ENCODE data around the gene ENDOG.
"Not testable (repeated sequence)": the region's sequence is repeated elsewhere in the genome, so short reads cannot be mapped to it uniquely, and the experiment has no call there.

ENDOG gene

GRCh38 chr9:128818099-128818838, at the start of gene ENDOG:
Gene ENDOG (plus strand): TSS chr9:128818500. CDS start chr9:128818685, 185 bp downstream.
- DNase-seq (ENCODE audit: low read depth in 2 of 2) = peak; percentile 94 to 95

GRCh38 chr9:128768606-128769005, 49.7 kb upstream of the ENDOG start:
- no peak for DNase-seq (ENCODE audit: low read depth in 2 of 2)

- no peak for DNase-seq (ENCODE audit: low read depth in 2 of 2)
Measured at GRCh38 chr9:128770286-128771030, 47.8 kb upstream of the ENDOG start.

GRCh38 chr9:128771094-128771721, 47.1 kb upstream of the ENDOG start:
- DNase-seq (ENCODE audit: low read depth in 2 of 2) = no peak

GRCh38 chr9:128771745-128772519, 46.4 kb upstream of the ENDOG start, which contains the start of gene ZER1:
Gene ZER1 (minus strand): TSS chr9:128771927. CDS start chr9:128755565, 16,362 bp downstream.
- DNase-seq (ENCODE audit: low read depth in 2 of 2) = peak; percentile 85 to 92

- DNase-seq (ENCODE audit: low read depth in 2 of 2) = no peak
Measured at GRCh38 chr9:128773049-128773448, 45.3 kb upstream of the ENDOG start.

- DNase-seq (ENCODE audit: low read depth in 2 of 2) = no peak
Measured at GRCh38 chr9:128774804-128775203, 43.5 kb upstream of the ENDOG start.

GRCh38 chr9:128780093-128780492, 38.2 kb upstream of the ENDOG start:
- not testable (repeated sequence) for DNase-seq (ENCODE audit: low read depth in 2 of 2)

- no peak for DNase-seq (ENCODE audit: low read depth in 2 of 2)
Measured at GRCh38 chr9:128781187-128782070, 36.9 kb upstream of the ENDOG start.

- no peak for DNase-seq (ENCODE audit: low read depth in 2 of 2)
Measured at GRCh38 chr9:128782669-128783068, 35.6 kb upstream of the ENDOG start.

- DNase-seq (ENCODE audit: low read depth in 2 of 2) = no peak
Measured at GRCh38 chr9:128785427-128785826, 32.9 kb upstream of the ENDOG start.

- DNase-seq (ENCODE audit: low read depth in 2 of 2) = peak; percentile 78 to 86
Measured at GRCh38 chr9:128786681-128787601, 31.4 kb upstream of the ENDOG start, which contains the start of gene TBC1D13. Gene TBC1D13 (plus strand): TSS chr9:128787253. CDS start chr9:128787354, 101 bp downstream.

GRCh38 chr9:128787659-128788058, 30.6 kb upstream of the ENDOG start:
- DNase-seq (ENCODE audit: low read depth in 2 of 2) = no peak

- no peak for DNase-seq (ENCODE audit: low read depth in 2 of 2)
Measured at GRCh38 chr9:128788445-128788844, 29.9 kb upstream of the ENDOG start.

- no peak for DNase-seq (ENCODE audit: low read depth in 2 of 2)
Measured at GRCh38 chr9:128790536-128790935, 27.8 kb upstream of the ENDOG start.

- no peak for DNase-seq (ENCODE audit: low read depth in 2 of 2)
Measured at GRCh38 chr9:128792134-128792533, 26.2 kb upstream of the ENDOG start.

GRCh38 chr9:128792978-128793686, 25.2 kb upstream of the ENDOG start:
- no peak for DNase-seq (ENCODE audit: low read depth in 2 of 2)

- DNase-seq (ENCODE audit: low read depth in 2 of 2) = not testable (repeated sequence)
Measured at GRCh38 chr9:128794961-128795360, 23.3 kb upstream of the ENDOG start.

- DNase-seq (ENCODE audit: low read depth in 2 of 2) = no peak
Measured at GRCh38 chr9:128798896-128799295, 19.4 kb upstream of the ENDOG start.
